Measurements from ENCODE around the gene GRXCR2. TPM values are rescaled to one million over a fixed set of nuclear protein-coding genes. Genes with fewer than 3 reads are reported as not detected.

GRXCR2 gene
- total RNA-seq, 1 donor from 2014 or later: not detected

DNA sequence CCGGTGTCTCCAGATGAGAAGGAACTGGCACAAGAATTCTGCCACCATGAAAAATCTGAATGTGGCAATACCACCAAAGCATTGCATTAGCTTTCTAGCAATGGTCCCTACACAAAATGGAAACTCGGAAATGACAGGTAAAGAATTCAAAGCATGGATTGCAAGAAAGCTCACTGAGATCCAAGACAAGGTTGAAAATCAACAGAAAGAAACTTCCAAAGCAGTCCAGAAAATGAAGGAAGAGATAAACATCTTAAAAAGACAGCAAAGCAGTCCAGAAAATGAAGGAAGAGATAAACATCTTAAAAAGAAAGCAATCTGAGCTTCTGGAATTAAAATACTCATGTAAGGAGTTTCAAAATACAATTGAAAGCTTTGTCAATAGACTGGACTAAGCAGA, 16.8 kb upstream of the GRXCR2 start:
- no peak overlapping the region for H3K27ac Mint-ChIP-seq (ENCODE audit: unreplicated experiment)
- DNase-seq (ENCODE audit: low spot score): no peak
- no peaks in the 10 kb centered on the region for H3K27me3 Mint-ChIP-seq (ENCODE audit: unreplicated experiment)
- H3K4me1 Mint-ChIP-seq (ENCODE audit: unreplicated experiment): no peaks in the 10 kb centered on the region
- TF ChIP-seq, protein P1, sequence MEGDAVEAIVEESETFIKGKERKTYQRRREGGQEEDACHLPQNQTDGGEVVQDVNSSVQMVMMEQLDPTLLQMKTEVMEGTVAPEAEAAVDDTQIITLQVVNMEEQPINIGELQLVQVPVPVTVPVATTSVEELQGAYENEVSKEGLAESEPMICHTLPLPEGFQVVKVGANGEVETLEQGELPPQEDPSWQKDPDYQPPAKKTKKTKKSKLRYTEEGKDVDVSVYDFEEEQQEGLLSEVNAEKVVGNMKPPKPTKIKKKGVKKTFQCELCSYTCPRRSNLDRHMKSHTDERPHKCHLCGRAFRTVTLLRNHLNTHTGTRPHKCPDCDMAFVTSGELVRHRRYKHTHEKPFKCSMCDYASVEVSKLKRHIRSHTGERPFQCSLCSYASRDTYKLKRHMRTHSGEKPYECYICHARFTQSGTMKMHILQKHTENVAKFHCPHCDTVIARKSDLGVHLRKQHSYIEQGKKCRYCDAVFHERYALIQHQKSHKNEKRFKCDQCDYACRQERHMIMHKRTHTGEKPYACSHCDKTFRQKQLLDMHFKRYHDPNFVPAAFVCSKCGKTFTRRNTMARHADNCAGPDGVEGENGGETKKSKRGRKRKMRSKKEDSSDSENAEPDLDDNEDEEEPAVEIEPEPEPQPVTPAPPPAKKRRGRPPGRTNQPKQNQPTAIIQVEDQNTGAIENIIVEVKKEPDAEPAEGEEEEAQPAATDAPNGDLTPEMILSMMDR (IDR thresholded peaks at IDR 0.05; ENCODE audit: unreplicated experiment): no peak
- no peaks in the 10 kb centered on the region for H3K36me3 Mint-ChIP-seq (ENCODE audit: low read depth, unreplicated experiment)
- no peak overlapping the region for H3K4me3 Mint-ChIP-seq (ENCODE audit: unreplicated experiment)
- no peaks in the 10 kb centered on the region for H3K9me3 Mint-ChIP-seq (ENCODE audit: unreplicated experiment)

DNA sequence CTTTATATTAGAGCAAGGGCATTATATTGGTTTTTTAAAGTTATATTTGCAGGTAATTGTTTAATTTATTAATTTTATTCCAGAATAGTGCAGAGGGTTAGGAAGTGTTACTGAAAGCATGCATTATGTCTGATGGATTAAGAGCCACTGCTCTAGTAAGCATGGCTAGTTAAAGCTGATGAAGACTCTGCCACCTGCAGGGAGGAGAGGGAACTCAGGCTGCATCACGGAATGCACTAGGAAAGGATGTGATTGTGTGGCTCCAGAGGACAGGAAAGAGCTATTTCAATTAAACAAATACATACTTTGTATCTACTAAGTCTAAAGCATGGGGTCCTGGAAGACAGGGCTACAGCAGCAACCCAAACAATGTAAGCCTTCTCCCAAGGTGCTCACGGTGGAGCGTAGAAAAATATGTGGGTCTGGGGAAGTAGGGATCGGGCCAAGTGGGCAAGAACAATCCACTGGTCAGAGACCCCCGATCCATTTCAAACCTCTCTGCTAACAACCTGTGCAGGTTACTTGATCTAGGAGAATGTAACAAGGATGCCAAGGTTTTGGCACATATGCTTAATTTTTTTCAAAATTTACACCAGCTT, 15.3 kb upstream of the GRXCR2 start:
- no peaks in the 10 kb centered on the region for H3K27me3 Mint-ChIP-seq (ENCODE audit: unreplicated experiment)
- H3K9me3 Mint-ChIP-seq (ENCODE audit: unreplicated experiment): no peaks in the 10 kb centered on the region
- no peak overlapping the region for H3K4me3 Mint-ChIP-seq (ENCODE audit: unreplicated experiment)
- H3K36me3 Mint-ChIP-seq (ENCODE audit: low read depth, unreplicated experiment): no peaks in the 10 kb centered on the region
- peak; percentile 49 for DNase-seq (ENCODE audit: low spot score)
- no peak overlapping the region for H3K27ac Mint-ChIP-seq (ENCODE audit: unreplicated experiment)
- no peaks in the 10 kb centered on the region for H3K4me1 Mint-ChIP-seq (ENCODE audit: unreplicated experiment)
- TF ChIP-seq, protein P1 (IDR thresholded peaks at IDR 0.05; ENCODE audit: unreplicated experiment): no peak

GRCh38 chr5:145887217-145887616, 14.4 kb upstream of the GRXCR2 start:
- Mint-ChIP-seq H3K4me1 (ENCODE audit: unreplicated experiment) (no peaks in the 10 kb centered on the region), H3K9me3 (ENCODE audit: unreplicated experiment) (no peaks in the 10 kb centered on the region), H3K4me3 (ENCODE audit: unreplicated experiment) (no peak overlapping the region), H3K27me3 (ENCODE audit: unreplicated experiment) (no peaks in the 10 kb centered on the region), H3K27ac (ENCODE audit: unreplicated experiment) (no peak overlapping the region), H3K36me3 (ENCODE audit: low read depth, unreplicated experiment) (no peaks in the 10 kb centered on the region)
- TF ChIP-seq, protein P1 (IDR thresholded peaks at IDR 0.05; ENCODE audit: unreplicated experiment): no peak
- DNase-seq (ENCODE audit: low spot score): no peak

DNA sequence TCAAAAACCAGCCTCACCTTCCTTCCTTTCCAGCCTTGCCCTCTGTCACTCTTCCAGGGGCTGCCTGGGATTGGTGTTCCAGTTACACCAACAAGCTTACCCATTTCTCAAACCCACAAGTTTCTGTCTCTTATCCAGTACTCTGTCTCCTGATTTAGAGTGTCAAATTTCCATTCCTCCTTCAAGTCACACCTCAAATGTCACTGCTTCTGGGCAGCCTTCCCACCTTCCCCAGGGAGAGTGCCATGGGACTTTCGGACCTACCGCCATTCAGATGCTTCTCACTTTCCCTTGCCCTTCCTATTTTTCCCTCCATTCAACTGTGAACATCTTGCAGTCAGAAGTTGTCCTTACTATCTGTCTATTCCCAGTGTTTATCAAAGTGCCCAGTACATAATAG, 2.0 kb upstream of the GRXCR2 start:
- H3K4me3 Mint-ChIP-seq (ENCODE audit: unreplicated experiment): no peak overlapping the region
- H3K27ac Mint-ChIP-seq (ENCODE audit: unreplicated experiment): no peak overlapping the region
- H3K27me3 Mint-ChIP-seq (ENCODE audit: unreplicated experiment): no peaks in the 10 kb centered on the region
- DNase-seq (ENCODE audit: low spot score): no peak
- TF ChIP-seq, protein P1 (IDR thresholded peaks at IDR 0.05; ENCODE audit: unreplicated experiment): no peak
- H3K4me1 Mint-ChIP-seq (ENCODE audit: unreplicated experiment): no peaks in the 10 kb centered on the region
- H3K36me3 Mint-ChIP-seq (ENCODE audit: low read depth, unreplicated experiment): no peaks in the 10 kb centered on the region
- H3K9me3 Mint-ChIP-seq (ENCODE audit: unreplicated experiment): no peaks in the 10 kb centered on the region

DNA sequence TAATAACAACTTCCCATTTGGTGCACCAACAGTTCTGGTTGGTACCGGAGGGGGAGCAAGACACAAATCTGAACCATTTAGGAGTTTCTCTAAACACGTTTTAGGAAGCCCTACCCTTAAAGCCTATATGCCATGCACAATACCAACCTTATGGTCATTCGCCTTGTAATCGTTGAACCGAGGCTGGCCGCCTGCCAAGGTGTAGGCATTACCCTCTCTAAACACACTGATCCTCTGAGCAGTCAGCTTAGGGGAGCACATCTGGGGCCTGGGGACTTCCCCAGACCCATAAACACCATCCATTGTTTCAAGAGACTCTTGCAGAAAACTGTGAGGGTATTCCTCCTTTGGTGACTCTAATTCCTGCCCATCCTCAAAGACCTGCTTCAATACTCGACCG, 328 bp downstream of the GRXCR2 start:
- Mint-ChIP-seq H3K36me3 (ENCODE audit: low read depth, unreplicated experiment) (no peaks in the 10 kb centered on the region), H3K27me3 (ENCODE audit: unreplicated experiment) (no peaks in the 10 kb centered on the region), H3K9me3 (ENCODE audit: unreplicated experiment) (no peaks in the 10 kb centered on the region), H3K27ac (ENCODE audit: unreplicated experiment) (no peak overlapping the region), H3K4me1 (ENCODE audit: unreplicated experiment) (no peaks in the 10 kb centered on the region), H3K4me3 (ENCODE audit: unreplicated experiment) (no peak overlapping the region)
- TF ChIP-seq, protein P1 (IDR thresholded peaks at IDR 0.05; ENCODE audit: unreplicated experiment): no peak
- DNase-seq (ENCODE audit: low spot score): no peak

Data from endothelial cell (in vitro differentiated cells).